Superior temporal gyrus (tissue), 1 donor: ENCODE data around the gene THUMPD3.

Source experiments
- DNase-seq: peaks from one replicate; pipeline ENCODE4 v3.0.0-alpha.2; 2016; ENCODE audit errors: extremely low spot score

The THUMPD3 gene

GRCh38 chr3:9362731-9363530 lies at the start of gene THUMPD3:
THUMPD3 (plus strand) TSS chr3:9363054; CDS start chr3:9365069, 2,015 bp downstream.
- DNase-seq, result peak; percentile 95

- no peak for DNase-seq
Observed at GRCh38 chr3:9314796-9315195, 48.1 kb upstream of the THUMPD3 start.

- DNase-seq, result peak; percentile 45
Observed at GRCh38 chr3:9316881-9317361, 45.9 kb upstream of the THUMPD3 start.

- DNase-seq, result no peak
Observed at GRCh38 chr3:9322780-9323179, 40.1 kb upstream of the THUMPD3 start.

- no peak for DNase-seq
Observed at GRCh38 chr3:9324944-9325343, 37.9 kb upstream of the THUMPD3 start.

GRCh38 chr3:9327578-9327977 lies 35.3 kb upstream of the THUMPD3 start:
- DNase-seq, result no peak

GRCh38 chr3:9330166-9330703 lies 32.6 kb upstream of the THUMPD3 start:
- DNase-seq, result no peak

GRCh38 chr3:9331171-9331570 lies 31.7 kb upstream of the THUMPD3 start:
- no peak for DNase-seq

- DNase-seq, result no peak
Observed at GRCh38 chr3:9332250-9333030, 30.4 kb upstream of the THUMPD3 start.

GRCh38 chr3:9339761-9340471 lies 22.9 kb upstream of the THUMPD3 start:
- DNase-seq, result no peak

GRCh38 chr3:9340472-9340902 lies 22.4 kb upstream of the THUMPD3 start:
- no peak for DNase-seq

GRCh38 chr3:9342696-9343095 lies 20.2 kb upstream of the THUMPD3 start:
- DNase-seq, result no peak

- DNase-seq, result no peak
Observed at GRCh38 chr3:9343115-9343514, 19.7 kb upstream of the THUMPD3 start.

- no peak for DNase-seq
Observed at GRCh38 chr3:9345041-9345440, 17.8 kb upstream of the THUMPD3 start.

GRCh38 chr3:9346141-9346540 lies 16.7 kb upstream of the THUMPD3 start:
- DNase-seq, result no peak

- no peak for DNase-seq
Observed at GRCh38 chr3:9347081-9347480, 15.8 kb upstream of the THUMPD3 start.

GRCh38 chr3:9347887-9348286 lies 15.0 kb upstream of the THUMPD3 start:
- peak; percentile 56 for DNase-seq

GRCh38 chr3:9349321-9350117 lies 13.3 kb upstream of the THUMPD3 start:
- DNase-seq, result no peak

- no peak for DNase-seq
Observed at GRCh38 chr3:9351709-9352126, 11.1 kb upstream of the THUMPD3 start.

- DNase-seq, result peak; percentile 89
Observed at GRCh38 chr3:9352917-9353752, 9.7 kb upstream of the THUMPD3 start.
